Glomerular visceral epithelial cell (primary cell): Measurements from ENCODE around the gene TRABD2B.

ENCODE experiments used
- DNase-seq: peaks from one replicate; pipeline ENCODE4 v3.0.0-alpha.2; 2016; ENCODE audit errors: extremely low spot score

The TRABD2B gene

GRCh38 chr1:47935856-47936255, 61.3 kb downstream of the TRABD2B start:
- DNase-seq: no peak

- DNase-seq: no peak
These were observed 62.0 kb downstream of the TRABD2B start for GRCh38 chr1:47935163-47935562.

GRCh38 chr1:47934243-47934805, 62.9 kb downstream of the TRABD2B start:
- DNase-seq: peak; percentile 79

DNA sequence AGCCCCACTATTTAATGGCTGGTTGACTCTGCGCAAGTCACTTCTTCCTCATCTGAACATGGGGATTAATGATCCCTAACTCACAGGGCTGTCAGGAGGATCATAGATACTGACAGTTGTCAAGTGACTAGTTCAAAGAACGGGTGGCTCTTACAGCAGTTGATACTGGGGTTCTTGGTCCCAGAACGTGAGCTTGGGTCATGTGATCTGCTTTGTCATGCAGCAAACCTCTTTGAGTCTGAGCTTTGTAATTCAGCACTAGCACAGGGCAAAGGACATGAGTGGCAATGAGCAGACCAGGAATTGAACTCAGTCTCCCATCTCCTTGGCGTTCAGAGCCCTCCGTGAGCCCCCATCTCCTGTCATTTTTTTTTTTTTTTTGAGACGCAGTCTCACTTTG, 64.4 kb downstream of the TRABD2B start:
- DNase-seq: no peak

GRCh38 chr1:47931395-47931794, 65.8 kb downstream of the TRABD2B start:
- DNase-seq: peak; percentile 50

DNA sequence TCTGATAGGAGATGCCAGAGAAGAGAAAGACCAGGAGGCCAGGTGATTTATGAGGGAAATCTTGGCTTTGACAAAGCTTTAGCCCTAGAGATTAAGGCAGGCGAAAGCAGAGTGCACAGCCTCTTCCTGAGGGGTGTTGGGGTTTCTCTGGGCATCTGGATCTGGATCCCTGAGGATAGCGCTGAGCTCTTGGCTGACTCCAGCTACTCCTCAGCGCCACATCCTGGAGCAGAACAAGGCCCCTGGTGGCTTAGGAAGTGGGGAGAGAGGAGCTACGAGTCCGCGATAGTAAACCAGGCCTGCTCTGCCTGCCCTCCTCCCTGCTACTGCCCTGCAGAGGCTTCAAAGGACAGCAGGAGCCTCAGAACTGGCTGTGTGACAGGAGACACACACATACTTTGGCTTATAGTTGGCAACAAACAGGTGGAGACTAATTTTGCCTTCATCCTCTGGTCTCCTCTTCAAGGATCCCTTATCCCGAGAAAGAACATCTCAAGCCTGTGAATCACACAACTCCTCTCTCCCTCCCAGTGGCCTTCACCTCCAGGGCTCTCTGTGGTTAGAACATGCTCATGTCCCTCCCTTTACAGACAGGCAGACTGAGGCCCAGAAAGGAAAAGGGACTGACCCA, 66.9 kb downstream of the TRABD2B start:
- no peak for DNase-seq

DNA sequence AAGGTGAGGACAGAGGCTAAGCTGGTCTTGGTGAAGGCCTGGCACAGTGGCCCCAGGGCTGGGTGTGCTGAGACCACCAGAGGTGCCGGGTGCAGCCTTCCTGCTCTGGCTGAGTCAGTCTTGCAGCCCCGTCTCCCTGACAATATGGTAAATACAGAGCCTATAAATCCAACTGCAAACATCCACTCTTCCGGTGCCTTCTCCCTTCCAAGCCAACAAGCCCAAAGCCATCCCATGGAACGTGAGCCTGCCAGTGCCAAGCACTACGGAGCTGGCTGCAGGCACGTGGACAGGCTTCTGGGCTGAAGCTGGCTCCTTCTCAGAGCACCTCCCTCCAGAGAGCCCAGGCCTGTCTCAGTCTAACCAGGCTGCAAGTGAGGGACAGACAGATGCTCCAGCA, 70.0 kb downstream of the TRABD2B start:
- no peak for DNase-seq

DNA sequence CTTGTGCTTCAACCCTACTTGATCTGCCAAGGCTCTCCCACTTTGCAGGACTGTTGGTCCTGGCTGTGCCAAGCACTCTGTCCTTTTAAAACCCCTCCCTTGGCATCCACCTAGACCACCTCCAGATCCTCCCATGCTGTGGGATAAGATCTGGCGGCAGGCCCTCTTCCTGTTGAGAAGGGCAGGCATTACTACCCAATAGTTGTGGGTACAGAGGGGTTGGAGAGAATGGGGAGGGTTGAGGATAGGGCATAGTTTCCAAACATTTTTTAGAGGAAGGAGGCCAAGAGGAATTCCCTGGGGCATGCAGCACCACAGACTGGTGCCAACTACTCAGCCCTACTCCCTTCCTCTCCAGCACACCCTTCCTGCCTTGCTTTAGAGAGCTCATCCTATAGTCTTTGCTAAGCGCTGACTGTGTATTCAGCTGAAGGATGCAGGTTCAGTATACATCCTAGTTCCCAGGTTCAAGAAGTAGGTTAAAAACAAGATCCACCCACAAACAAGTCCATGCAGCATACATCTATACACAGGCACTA, 70.7 kb downstream of the TRABD2B start:
- DNase-seq: no peak

DNA sequence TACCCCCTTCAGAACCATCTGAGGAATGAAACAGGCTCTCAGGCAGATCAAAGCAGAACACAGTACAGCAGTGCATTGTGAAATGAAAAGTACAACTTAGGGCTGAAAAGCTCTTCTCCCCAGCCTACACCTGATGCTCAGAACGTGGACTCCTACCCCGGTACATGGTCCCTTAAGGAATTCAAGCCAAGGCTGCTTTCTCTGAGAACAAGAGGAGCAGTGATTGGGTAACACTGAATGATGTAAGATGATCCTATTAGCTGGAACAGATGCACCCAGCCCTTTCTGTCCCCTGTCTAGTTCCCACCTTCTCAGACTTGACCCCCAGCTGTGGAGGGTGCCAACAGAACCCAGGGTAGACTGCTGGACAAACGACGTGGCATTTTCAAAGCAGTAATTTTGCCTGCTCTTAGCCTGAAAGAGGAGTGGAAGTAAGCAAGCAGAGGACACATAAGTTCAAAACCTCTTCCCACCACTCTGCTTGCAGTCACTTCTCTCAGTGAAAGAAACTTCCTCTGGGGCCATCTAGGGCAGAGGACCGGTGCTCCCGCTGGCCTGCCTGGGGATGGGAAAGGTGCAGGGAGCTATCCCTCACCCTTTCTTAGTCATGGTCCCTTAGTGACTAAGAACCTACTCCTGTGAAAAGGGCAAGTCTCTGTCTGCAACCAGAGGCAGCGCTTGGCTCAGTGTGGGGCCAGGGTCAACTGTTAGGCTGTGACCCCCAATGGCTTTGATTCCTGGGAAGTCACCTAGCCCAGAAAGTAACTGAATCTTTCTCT, 72.7 kb downstream of the TRABD2B start:
- no peak for DNase-seq

DNA sequence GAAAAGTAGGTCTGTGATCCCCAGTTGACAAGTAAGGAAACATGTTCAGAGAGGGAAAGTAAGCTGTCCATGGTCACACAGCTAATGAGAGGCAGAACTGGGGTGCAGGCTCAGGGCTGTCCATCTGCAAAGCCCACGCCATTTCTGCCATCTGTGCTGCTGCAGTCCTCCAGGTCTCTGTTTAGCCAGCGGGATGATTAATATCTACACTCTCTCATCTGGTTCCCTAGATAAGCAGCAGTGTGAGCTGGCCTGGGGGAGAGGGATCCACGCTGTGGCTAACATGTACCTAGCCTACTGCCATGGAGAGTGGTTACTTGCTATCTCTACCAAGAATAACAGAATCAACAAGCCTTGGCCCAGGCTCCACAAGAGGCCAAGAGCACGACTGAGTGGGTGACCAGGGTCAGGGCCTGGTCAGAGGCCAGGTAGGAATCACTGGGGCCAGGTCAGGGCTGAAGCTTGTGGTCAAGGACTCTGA, 75.2 kb downstream of the TRABD2B start:
- no peak for DNase-seq

GRCh38 chr1:47919113-47919833, 77.9 kb downstream of the TRABD2B start:
- no peak for DNase-seq

DNA sequence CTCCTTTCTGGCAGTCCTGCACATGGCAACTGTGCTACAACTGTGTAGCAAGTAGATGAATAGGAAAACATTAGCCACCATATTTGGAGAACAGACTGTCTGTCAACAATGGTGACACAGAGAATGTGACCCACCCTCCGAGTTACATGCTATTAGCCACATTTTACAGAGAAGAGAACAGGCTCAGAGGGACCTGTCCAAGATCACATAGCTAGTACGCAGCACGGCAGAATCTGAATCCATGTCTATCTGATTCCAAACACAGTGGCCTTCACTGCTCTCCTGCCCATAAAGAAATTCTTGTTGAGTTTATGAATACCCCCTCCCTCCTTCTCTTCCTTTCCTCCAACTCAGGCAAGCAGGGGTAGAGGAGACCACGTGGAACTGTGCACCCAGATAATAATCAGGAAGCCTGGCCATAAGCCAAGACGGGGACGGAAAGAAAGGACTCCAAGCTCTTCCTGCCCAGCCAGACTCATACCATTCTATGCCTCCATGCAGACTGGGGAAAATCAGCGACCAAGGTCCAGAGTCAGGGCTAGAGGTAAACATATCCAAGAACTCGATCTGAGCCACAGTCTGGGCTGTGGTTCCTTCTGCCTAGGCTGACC, 78.8 kb downstream of the TRABD2B start:
- DNase-seq: no peak

GRCh38 chr1:47917687-47918086, 79.5 kb downstream of the TRABD2B start:
- DNase-seq: no peak

DNA sequence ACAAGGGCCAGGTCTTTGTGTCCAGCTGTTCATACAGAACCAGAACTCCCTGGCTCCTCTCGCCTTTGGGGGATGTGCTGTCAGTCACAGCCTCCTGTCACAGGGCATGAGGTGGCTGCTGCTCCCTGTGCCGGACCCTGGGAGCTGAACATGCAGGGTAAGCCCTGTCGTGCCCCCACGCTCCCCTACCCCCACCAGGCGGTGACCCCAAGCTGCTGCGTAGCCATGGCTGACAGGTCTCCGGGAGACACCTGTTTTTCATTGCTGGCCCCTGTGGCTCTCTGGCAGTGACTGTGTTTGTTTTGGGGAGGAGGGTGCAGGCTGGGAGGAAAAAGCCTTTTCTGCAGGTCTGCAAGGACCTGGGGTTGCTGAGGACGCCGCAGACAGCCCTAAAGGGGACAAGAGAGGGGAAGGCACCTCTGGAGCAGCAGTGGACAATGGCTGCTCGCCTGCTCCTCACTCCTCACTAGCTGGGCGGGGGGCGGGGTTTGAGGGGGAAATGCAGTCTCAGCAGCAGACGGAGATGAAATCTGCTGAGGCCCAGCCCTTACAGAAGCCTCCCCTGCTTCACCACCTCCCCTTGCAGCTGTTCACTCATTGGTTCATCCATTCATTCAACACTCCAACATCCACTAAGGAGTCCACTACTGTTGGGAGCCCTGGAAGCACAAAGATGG, 81.4 kb downstream of the TRABD2B start:
- DNase-seq: no peak

GRCh38 chr1:47914952-47915676, 82.1 kb downstream of the TRABD2B start:
- DNase-seq: no peak

DNA sequence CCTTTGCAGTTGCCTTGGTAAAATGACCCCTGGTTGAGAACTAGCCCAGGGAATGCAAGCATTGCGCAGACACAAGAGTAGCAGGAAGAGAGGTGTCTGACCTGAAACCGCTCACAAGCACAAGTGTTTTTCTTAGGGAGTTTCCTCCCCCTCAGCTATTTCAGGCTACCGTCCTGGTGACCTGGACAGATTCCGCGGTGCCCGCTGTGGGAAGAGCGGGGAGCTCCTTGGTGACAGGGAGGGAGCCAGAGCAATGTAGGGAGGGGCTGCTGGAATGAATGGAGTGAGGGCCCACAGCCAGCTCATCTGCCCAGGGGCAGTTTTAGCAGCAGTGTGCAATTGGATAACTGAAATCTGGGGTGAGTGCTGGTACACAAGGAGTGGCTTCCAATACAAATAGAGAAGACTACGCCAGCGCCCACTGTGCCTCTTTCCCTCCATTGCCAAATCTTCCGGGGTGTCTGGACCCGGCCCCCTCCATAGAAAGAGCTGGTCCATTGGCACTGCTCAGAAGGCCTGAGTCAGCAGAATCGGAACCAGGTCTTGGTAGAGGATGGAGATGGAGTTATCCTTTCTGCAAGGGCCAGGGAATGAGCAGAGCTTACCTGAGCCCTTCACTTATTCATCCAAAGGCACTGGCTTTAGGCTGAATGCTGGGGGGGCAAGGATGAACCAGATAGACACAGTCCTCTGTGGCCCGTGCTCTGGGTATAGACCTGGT, 82.8 kb downstream of the TRABD2B start:
- no peak for DNase-seq

DNA sequence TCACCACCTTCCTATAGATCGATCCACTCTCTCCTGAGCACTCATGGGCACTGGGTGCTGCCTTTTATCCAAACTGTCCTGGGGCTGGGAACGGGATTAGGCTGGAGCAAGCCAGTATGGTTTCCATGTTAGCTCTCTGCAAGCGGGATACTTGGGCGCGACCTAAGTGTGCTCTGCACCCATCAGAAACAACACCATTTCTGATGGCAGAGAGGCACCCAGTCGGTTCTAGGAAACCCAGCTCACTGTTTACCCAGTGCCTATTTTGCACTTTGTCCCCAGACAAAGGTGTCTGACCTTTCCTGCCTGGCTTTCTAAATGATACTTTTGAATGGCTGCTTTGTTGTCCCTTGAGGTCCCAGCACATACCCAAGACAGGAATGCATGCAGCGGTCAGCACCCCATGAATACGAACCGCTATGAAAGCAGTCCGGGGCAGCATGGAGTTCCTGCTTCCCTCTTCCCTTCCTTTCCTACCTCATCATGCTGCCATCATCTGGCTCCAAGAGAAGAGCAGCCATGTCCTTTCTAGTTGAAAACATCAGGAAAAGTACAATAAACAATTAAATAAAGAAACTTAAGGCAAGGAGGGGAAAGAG, 83.9 kb downstream of the TRABD2B start:
- DNase-seq: no peak

- no peak for DNase-seq
These were observed 84.4 kb downstream of the TRABD2B start for GRCh38 chr1:47912756-47913155.

DNA sequence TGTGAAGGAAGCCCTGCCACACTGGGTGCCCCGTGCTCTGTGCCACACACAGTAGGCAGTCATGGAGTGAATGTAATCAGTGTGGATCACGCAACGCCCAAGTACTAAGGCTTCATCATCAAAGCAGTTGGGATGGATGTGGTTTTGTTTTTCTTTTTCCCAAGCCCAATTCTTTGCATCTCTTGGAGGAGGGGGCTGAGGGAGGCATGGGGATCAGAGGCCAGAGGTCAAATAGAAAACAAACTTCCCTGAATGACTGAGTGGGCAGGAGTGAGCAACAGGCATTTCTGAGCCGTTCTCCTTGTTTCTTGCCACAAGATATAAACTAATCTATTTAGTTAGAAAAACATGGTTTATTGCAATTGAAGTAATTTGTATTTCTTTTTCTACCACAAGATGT, 85.3 kb downstream of the TRABD2B start:
- DNase-seq: no peak
